K562 (cell line): Measurements from ENCODE around the gene GAB2. TPM values are rescaled to one million over a fixed set of nuclear protein-coding genes. Genes with fewer than 3 reads are reported as not detected.

Source experiments
- ATAC-seq: fragments of 200-7000 bp; cut with Tn5 transposase; 3 replicates; pipeline ENCODE4 v1.9.1; 2020; ENCODE audit warnings: moderate library complexity
- BruUV-seq: library from RNA; stranded (reverse); fragments of 400-500 nt; replicated peaks from 2 replicates; lab custom pipeline; 2021; lab: Mats Ljungman, UMichigan
- CTCF ChIA-PET: fragments of 300-600 bp; formaldehyde crosslinking; extraction: SDS; loops from one replicate; lab custom pipeline; 2021; ENCODE audit warnings: low intra/inter-chr PET ratio; lab: Yijun Ruan, JAX
- POLR2A ChIA-PET: fragments of 300-600, 350-650 bp; sonication (Branson Sonifier 250); formaldehyde crosslinking; extraction: SDS; loops from one replicate; lab custom pipeline; 2021; ENCODE audit warnings: antibody characterized with exemption, inconsistent platforms; lab: Yijun Ruan, JAX
- DNase-seq, 4 experiments: peaks; one replicate each; pipeline versions ENCODE4 v3.0.0 to v3.0.0-alpha.2; 2011 to 2018; ENCODE audit warnings: low spot score in 3 of 4, mixed read lengths in 3 of 4; ENCODE audit errors: extremely low read depth in 1 of 4
- FAIRE-seq: peaks from 2 replicates; lab custom pipeline; 2011; peaks lifted over from hg19 to GRCh38; lab: Jason Lieb, UNC
- H2AFZ ChIP-seq: 2 replicates; pipeline ENCODE4 v1.6.0; 2011; ENCODE audit warnings: low read depth, low read length, control low read depth, inconsistent platforms
- H3K27ac ChIP-seq: fragments of 200-600 bp; 3 replicates; pipeline ENCODE4 v1.8.0; 2011; ENCODE audit warnings: low read depth, mild to moderate bottlenecking, control low read depth, inconsistent platforms, low read length, moderate library complexity, mixed read lengths; ENCODE audit errors: extremely low read depth
- H3K27me3 ChIP-seq, 2 experiments: fragments of 300-600 bp in 1 of 2; 2 replicates in 1 of 2; 3 replicates in 1 of 2; pipeline versions ENCODE4 v1.6.0 to v1.8.0; 2011; ENCODE audit warnings: inconsistent platforms in 2 of 2, low read length in 2 of 2, mild to moderate bottlenecking in 1 of 2, mixed read lengths in 1 of 2, moderate library complexity in 1 of 2; ENCODE audit not compliant: control insufficient read depth in 2 of 2, insufficient read depth in 2 of 2
- H3K36me3 ChIP-seq: fragments of 300-600 bp; 3 replicates; pipeline ENCODE4 v1.8.0; 2011; ENCODE audit warnings: mild to moderate bottlenecking, low read length, inconsistent platforms; ENCODE audit not compliant: control insufficient read depth, insufficient read depth
- H3K4me1 ChIP-seq, 2 experiments: fragments of 200-600 bp in 1 of 2; replicated peaks in 1 of 2; 2 replicates in 1 of 2; 3 replicates in 1 of 2; pipeline versions ENCODE4 v1.5.1 to v1.8.0; 2011; ENCODE audit warnings: inconsistent platforms in 2 of 2, low read length in 2 of 2, mild to moderate bottlenecking in 1 of 2, mixed read lengths in 1 of 2, moderate library complexity in 1 of 2; ENCODE audit not compliant: control insufficient read depth in 2 of 2, insufficient read depth in 2 of 2
- H3K4me2 ChIP-seq: 2 replicates; pipeline ENCODE4 v1.6.1; 2011; ENCODE audit warnings: low read length, control low read depth, inconsistent platforms, mixed read lengths; ENCODE audit not compliant: insufficient read depth
- H3K4me3 ChIP-seq: fragments of 200-600 bp; sonication (generic), shearing (Covaris generic); 2 replicates; pipeline ENCODE4 v1.5.1; 2016; ENCODE audit warnings: control low read depth, inconsistent platforms
- H3K79me2 ChIP-seq: fragments of 200-600 bp; 3 replicates; pipeline ENCODE4 v1.8.0; 2011; ENCODE audit warnings: low read length, inconsistent platforms; ENCODE audit not compliant: control insufficient read depth, insufficient read depth
- H3K9ac ChIP-seq, 2 experiments: 2 replicates each; pipeline versions ENCODE4 v1.6.0 to v1.6.1; 2011; ENCODE audit warnings: low read depth in 2 of 2, low read length in 2 of 2, control low read depth in 1 of 2, inconsistent platforms in 1 of 2, mild to moderate bottlenecking in 1 of 2, mixed read lengths in 1 of 2; ENCODE audit not compliant: insufficient read depth in 1 of 2
- H3K9me1 ChIP-seq: one replicate; pipeline ENCODE4 v1.6.0; 2011; ENCODE audit warnings: inconsistent platforms, mild to moderate bottlenecking, low read length, moderate library complexity; ENCODE audit not compliant: control insufficient read depth, insufficient read depth
- H3K9me3 ChIP-seq: replicated peaks from 2 replicates; pipeline ENCODE4 v1.5.1; 2011; ENCODE audit warnings: low read depth, low read length, inconsistent platforms; ENCODE audit not compliant: control insufficient read depth, insufficient read depth
- H4K20me1 ChIP-seq: replicated peaks from 2 replicates; pipeline ENCODE4 v1.6.1; 2011; ENCODE audit warnings: low read length, inconsistent platforms, mixed read lengths; ENCODE audit not compliant: control insufficient read depth, insufficient read depth
- BCL6 ChIP-seq: fragments of 250-450 bp; sonication (Bioruptor Pico); IDR thresholded peaks from 2 replicates; pipeline ENCODE4 v1.4.0; 2020
- CBX3 ChIP-seq, 2 experiments: IDR thresholded peaks; 1 replicate in 1 of 2; 2 replicates in 1 of 2; pipeline ENCODE4 v1.6.1; 2012; ENCODE audit warnings: inconsistent platforms in 2 of 2, low read length in 2 of 2, borderline replicate concordance in 1 of 2, control low read depth in 1 of 2
- CC2D1A ChIP-seq: fragments of 450-650 bp; IDR thresholded peaks from 2 replicates; pipeline ENCODE4 v1.6.1; 2017; ENCODE audit warnings: mild to moderate bottlenecking
- CREBBP ChIP-seq: IDR thresholded peaks from one replicate; pipeline ENCODE4 v1.6.1; 2012; ENCODE audit warnings: low read depth, mild to moderate bottlenecking, control low read depth, inconsistent platforms, low read length
- FOXM1 ChIP-seq, 2 experiments: fragments of 450-650 bp in 1 of 2; sonication (generic) in 1 of 2; formaldehyde crosslinking in 1 of 2; IDR thresholded peaks; 2 replicates each; pipeline versions ENCODE4 v1.6.1 to v1.9.0; 2017 to 2022; ENCODE audit warnings: low read depth in 2 of 2, mild to moderate bottlenecking in 2 of 2, missing genetic modification reagents in 1 of 2, moderate library complexity in 1 of 2
- PHF21A ChIP-seq: fragments of 450-650 bp; IDR thresholded peaks from 2 replicates; pipeline ENCODE4 v1.6.1; 2017; ENCODE audit warnings: low read depth, borderline replicate concordance
- PRPF4 ChIP-seq: fragments of 200-400 bp; formaldehyde crosslinking; IDR thresholded peaks from one replicate; pipeline ENCODE4 v1.6.1; 2017; ENCODE audit warnings: low read length, low read depth, mild to moderate bottlenecking; ENCODE audit not compliant: insufficient read depth, poor library complexity, severe bottlenecking
- RBM17 ChIP-seq: fragments of 200-400 bp; formaldehyde crosslinking; IDR thresholded peaks from 2 replicates; pipeline ENCODE4 v1.6.1; 2017; ENCODE audit warnings: low read depth, mild to moderate bottlenecking, low read length, borderline replicate concordance
- TRIM24 ChIP-seq, 2 experiments: fragments of 450-650 bp; IDR thresholded peaks; 2 replicates each; pipeline ENCODE4 v1.6.1; 2016
- TRIM28 ChIP-seq: fragments of 450-650 bp; IDR thresholded peaks from 2 replicates; pipeline ENCODE4 v1.6.1; 2017
- U2AF2 ChIP-seq: fragments of 200-400 bp; formaldehyde crosslinking; optimal IDR thresholded peaks from 2 replicates; pipeline ENCODE3; 2017; ENCODE audit warnings: low read depth, mild to moderate bottlenecking, low read length
- ZNF217 ChIP-seq: sonication (generic); formaldehyde crosslinking; IDR thresholded peaks from 2 replicates; pipeline ENCODE4 v1.8.0; 2022; ENCODE audit warnings: mild to moderate bottlenecking, missing genetic modification reagents
- ZNF316 ChIP-seq: fragments of 450-650 bp; IDR thresholded peaks from 2 replicates; pipeline ENCODE4 v1.6.1; 2016
- ZNF431 ChIP-seq: sonication (generic); formaldehyde crosslinking; IDR thresholded peaks from 2 replicates; pipeline ENCODE4 v1.8.0; 2022; ENCODE audit warnings: mild to moderate bottlenecking, missing genetic modification reagents
- ZNF766 ChIP-seq: fragments of 200-800 bp; sonication (Bioruptor generic); conservative IDR thresholded peaks from 2 replicates; pipeline ENCODE4 v1.6.1; 2016; ENCODE audit warnings: missing genetic modification characterization, missing compliant biosample characterization
- WGBS: fragments of 100-300 bp; shearing (Covaris generic); methylation state at CpG from one replicate; pipeline ENCODE4 v1.1.6; 2016; ENCODE audit warnings: low coverage, mixed read lengths; ENCODE audit not compliant: insufficient coverage; ENCODE audit errors: missing lambda C conversion rate; 5-methylcytosine and 5-hydroxymethylcytosine counted together
- in situ Hi-C: fragments of 300-500 bp; cut with MboI; formaldehyde crosslinking; loops from 4 replicates; pipeline ENCODE4 v1.15.0; 2018; ENCODE audit warnings: inconsistent platforms, mixed read lengths
- intact Hi-C: fragments of 100-400 bp; cut with micrococcal nuclease; formaldehyde crosslinking; loops from 2 replicates; pipeline ENCODE4 v1.14.2; 2022
- polyA plus RNA-seq, 8 experiments: library from polyadenylated mRNA; depleted of rRNA in 4 of 8; stranded (reverse) in 5 of 8; unstranded in 3 of 8; fragments of >200 nt; fragmentation: Nextera tagmentation in 2 of 8; fragmentation: Illumina TruSeq in 1 of 8; extraction: Ambion mirVana in 2 of 8; extraction: Trizol in 1 of 8; gene quantifications; 2 replicates each; pipeline versions ENCODE4 v1.2.1 to v1.2.3, GENCODE V29; 2011 to 2014; ENCODE audit warnings: inconsistent platforms in 1 of 8, missing spikeins in 1 of 8
- total RNA-seq, 7 experiments: library from RNA; depleted of rRNA in 6 of 7; stranded (reverse); fragments of >200 nt in 6 of 7; fragmentation: Illumina TruSeq in 2 of 7; extraction: Trizol in 2 of 7; gene quantifications; 2 replicates each; pipeline versions ENCODE4 v1.2.1 to v1.2.3, GENCODE V29; 2011 to 2021; ENCODE audit warnings: low replicate concordance in 1 of 7
- TF ChIP-seq, protein P1 (sequence below): fragments of 250-450 bp; sonication (Bioruptor Pico); IDR thresholded peaks from 2 replicates; pipeline ENCODE4 v1.5.1; 2021; ENCODE audit warnings: mild to moderate bottlenecking
- TF ChIP-seq, protein P2 (sequence below): fragments of 450-650 bp; IDR thresholded peaks from 2 replicates; pipeline ENCODE4 v1.6.1; 2016; ENCODE audit warnings: mild to moderate bottlenecking
- TF ChIP-seq, protein P3 (sequence below): fragments of 450-650 bp; conservative IDR thresholded peaks from 2 replicates; pipeline ENCODE4 v1.6.1; 2016; ENCODE audit warnings: missing genetic modification characterization, low read depth, mild to moderate bottlenecking, missing compliant biosample characterization, moderate library complexity

The GAB2 gene
- total and polyA plus RNA-seq, 9 of the 15 experiments (the other 6 are each of a cell fraction or from before 2014, with no cell fraction given) = 2.3 to 35.2 (median 16.1) TPM

DNA sequence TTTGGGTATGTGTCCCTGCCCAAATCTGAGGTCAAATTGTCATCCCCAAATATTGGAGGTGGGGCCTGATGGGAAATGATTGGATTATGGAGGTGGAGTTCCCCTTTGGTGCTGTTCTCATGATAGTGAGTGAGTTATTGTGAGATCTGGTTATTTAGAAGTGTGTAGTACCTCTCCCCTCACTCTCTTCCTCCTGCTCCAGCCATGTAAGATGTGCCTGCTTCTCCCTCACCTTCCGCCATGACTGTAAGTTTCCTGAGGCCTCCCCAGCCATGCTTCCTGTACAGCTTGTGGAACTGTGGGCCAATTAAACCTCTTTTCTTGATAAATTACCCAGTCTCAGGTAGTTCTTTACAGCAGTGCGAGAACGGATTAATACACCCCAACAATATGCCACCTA is 9.0 kb downstream of the GAB2 start:
- Histone ChIP-seq H4K20me1 (no peaks in the 10 kb centered on the region), H3K9ac (no peak overlapping the region), H3K36me3 (peaks cover 20% of the 10 kb centered on the region; the same call in 2 of the 3 replicates), H3K27ac (no peak overlapping the region), H3K9me1 (no peaks in the 10 kb centered on the region), H3K4me1 (peaks cover 6 to 11% of the 10 kb centered on the region in 2 experiments), H3K79me2 (peaks cover 93% of the 10 kb centered on the region), H3K4me3 (no peak overlapping the region), H3K27me3 (no peaks in the 10 kb centered on the region), H2AFZ (no peak overlapping the region), H3K9me3 (no peaks in the 10 kb centered on the region; the same call in 1 of the 2 replicates), H3K4me2 (no peak overlapping the region)
- intact Hi-C loops = no loop called here
- WGBS = 93% methylated on average over 3 of the region's 3 CpGs
- in situ Hi-C loops = no loop called here
- ATAC-seq = no peak
- CTCF ChIA-PET = no interaction called here
- TF ChIP-seq CREBBP (no peak), PRPF4 (no peak), FOXM1 (IDR thresholded peaks at IDR 0.05; ENCODE audit: low read depth) (no peak), FOXM1 (CRISPR knock-in tag; IDR thresholded peaks at IDR 0.05; ENCODE audit: low read depth) (no peak), U2AF2 (no peak), PHF21A (no peak), ZNF217 (no peak), TRIM24 (IDR thresholded peaks at IDR 0.05) (peak in 1 of 2 experiments; percentile 60; a peak in 1 of 4 replicates), BCL6 (CRISPR knock-in tag) (no peak), ZNF316 (peak; percentile 31), CC2D1A (peak; percentile 80; the same call in 1 of the 2 replicates), TRIM28 (0 out of 2 replicates have a peak, but pooled peaks have one; percentile 24), CBX3 (IDR thresholded peaks at IDR 0.05; ENCODE audit: borderline replicate concordance in 1 of 2, low read length in 2 of 2) (peak in 1 of 2 experiments; percentile 28; a peak in 1 of 3 replicates), ZNF431 (CRISPR knock-in tag) (peak; percentile 69; the same call in 1 of the 2 replicates), RBM17 (no peak), ZNF766 (CRISPR knock-in tag) (peak; percentile 61; the same call in 1 of the 2 replicates)
- TF ChIP-seq, protein P1, sequence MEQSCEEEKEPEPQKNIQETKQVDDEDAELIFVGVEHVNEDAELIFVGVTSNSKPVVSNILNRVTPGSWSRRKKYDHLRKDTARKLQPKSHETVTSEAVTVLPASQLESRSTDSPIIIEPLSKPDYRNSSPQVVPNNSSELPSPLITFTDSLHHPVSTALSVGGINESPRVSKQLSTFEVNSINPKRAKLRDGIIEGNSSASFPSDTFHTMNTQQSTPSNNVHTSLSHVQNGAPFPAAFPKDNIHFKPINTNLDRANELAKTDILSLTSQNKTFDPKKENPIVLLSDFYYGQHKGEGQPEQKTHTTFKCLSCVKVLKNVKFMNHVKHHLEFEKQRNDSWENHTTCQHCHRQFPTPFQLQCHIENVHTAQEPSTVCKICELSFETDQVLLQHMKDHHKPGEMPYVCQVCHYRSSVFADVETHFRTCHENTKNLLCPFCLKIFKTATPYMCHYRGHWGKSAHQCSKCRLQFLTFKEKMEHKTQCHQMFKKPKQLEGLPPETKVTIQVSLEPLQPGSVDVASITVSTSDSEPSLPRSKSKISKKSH (CRISPR knock-in tag) = no peak
- TF ChIP-seq, protein P2, sequence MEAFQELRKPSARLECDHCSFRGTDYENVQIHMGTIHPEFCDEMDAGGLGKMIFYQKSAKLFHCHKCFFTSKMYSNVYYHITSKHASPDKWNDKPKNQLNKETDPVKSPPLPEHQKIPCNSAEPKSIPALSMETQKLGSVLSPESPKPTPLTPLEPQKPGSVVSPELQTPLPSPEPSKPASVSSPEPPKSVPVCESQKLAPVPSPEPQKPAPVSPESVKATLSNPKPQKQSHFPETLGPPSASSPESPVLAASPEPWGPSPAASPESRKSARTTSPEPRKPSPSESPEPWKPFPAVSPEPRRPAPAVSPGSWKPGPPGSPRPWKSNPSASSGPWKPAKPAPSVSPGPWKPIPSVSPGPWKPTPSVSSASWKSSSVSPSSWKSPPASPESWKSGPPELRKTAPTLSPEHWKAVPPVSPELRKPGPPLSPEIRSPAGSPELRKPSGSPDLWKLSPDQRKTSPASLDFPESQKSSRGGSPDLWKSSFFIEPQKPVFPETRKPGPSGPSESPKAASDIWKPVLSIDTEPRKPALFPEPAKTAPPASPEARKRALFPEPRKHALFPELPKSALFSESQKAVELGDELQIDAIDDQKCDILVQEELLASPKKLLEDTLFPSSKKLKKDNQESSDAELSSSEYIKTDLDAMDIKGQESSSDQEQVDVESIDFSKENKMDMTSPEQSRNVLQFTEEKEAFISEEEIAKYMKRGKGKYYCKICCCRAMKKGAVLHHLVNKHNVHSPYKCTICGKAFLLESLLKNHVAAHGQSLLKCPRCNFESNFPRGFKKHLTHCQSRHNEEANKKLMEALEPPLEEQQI = peak; percentile 80; the same call in 1 of the 2 replicates
- TF ChIP-seq, protein P3, sequence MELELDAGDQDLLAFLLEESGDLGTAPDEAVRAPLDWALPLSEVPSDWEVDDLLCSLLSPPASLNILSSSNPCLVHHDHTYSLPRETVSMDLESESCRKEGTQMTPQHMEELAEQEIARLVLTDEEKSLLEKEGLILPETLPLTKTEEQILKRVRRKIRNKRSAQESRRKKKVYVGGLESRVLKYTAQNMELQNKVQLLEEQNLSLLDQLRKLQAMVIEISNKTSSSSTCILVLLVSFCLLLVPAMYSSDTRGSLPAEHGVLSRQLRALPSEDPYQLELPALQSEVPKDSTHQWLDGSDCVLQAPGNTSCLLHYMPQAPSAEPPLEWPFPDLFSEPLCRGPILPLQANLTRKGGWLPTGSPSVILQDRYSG (tag) = no peak
- BruUV-seq = no TSS peak
- POLR2A ChIA-PET = no interaction called here
- DNase-seq = no peak
- FAIRE-seq = no peak
